ENCODE measurements around the gene ZFP36L2.

Gene ZFP36L2

DNA sequence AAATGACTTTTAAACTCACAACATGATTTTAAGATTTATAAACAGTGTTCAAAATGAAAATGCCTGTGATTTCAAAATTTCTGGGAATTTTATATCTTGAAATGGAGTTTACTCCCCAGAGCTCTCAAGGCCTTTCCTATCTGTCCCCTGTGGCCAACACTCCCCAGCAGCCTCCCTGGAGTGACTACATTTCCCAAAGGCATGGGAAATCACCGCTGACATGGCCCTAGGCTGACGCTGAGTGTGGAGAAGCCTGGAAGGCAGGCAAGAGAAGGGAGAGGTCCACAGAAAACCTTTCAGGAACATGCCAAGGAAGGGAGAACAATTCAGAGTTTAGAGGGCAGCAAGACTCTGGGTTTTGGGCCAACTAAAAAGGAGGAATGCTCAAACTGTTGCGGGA, 20.2 kb upstream of the ZFP36L2 start:
- DNase-seq, result no peak

DNA sequence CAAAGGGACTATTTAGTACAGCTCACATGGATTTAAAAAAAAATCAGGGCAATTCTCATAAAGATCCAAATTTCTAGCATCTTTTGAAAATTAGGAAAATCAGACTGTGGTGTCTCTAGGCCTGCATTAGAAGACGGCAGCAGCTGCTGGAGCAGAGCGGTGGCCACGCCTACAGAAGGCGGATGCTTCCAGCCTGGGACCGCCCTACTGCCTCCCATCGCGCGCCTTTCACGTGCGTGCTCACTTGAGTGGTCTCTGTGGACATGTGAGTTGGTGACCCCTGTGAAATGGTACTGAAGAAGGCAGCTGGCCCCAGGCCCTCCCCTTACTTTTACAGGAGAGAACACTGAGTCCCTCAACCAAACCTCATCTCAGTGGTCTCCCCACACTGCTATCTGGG, 15.2 kb upstream of the ZFP36L2 start:
- DNase-seq, result no peak

DNA sequence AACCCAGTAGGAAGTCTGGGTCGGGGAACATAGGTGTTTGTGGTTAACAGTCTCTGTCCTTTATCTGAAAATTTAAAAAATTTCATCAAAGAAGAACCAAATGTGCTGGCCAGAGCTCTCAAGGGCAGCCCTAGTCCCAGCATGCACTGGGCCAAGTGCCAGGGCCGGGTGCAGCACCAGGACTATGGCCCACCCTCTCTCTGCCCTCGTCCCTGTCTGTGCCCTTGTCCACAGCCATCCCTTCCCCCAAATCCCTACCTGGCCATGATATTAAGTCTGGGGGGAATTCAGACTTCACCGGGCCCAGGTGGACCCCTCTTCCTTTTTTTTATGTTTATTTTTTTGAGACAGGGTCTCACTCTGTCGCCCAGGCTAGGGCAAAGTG, 14.4 kb upstream of the ZFP36L2 start:
- DNase-seq, result no peak

DNA sequence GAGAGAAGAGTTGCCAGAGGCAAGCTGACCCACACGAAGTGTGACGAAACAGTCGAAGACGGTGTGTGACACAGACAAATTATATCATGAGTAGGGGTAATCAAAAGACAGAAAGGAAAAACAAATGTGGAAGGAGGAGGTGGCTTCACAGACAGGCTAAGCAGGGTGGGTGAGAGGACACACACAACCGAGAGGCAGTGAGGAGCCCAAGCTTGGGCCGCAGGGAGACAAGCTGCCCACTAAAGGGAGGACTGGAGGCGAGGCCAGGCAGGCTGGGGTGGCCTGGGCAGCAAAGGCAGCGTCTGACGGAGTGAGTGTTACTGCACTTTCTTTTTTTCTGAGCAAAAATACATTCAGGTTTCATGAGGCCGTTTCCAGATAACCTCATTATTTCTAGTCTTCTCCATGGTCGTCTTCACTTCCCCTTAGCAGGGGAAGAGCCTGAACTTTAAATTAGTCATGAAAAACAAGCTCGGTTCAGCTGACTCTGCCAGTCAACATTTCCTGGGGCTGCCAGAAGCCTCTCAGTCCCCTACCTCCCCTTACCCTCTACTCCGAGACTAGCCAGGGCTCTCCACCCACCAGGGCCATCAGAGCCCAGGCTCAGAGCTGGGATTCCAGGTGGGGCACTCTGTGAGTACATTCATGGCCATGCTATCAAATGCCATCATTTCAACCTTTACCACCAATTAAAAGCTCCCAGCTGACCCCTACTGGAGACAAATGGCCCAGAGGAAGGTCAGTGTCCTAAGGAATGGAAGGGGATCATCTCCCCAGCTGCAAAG, 13.8 kb upstream of the ZFP36L2 start:
- no peak for DNase-seq

DNA sequence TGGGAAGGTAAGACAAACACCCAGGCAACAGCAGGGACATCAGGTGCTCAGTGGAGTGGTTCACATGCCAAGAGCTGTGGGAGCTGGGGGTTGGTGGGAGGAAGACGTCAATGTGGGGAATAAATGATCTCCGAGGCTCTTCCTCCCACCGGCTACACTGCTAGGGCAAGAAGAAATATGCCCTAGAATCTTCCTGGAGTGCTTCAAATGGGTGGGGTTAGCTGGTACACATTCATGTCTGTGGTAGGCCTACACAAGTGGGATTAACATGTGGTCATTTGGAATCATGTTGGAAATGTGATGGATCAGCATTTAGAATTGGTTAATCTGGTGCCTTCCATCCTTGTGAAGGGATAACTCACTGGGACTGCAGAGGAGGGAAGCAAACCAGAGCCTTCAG, 12.4 kb upstream of the ZFP36L2 start:
- DNase-seq, result no peak

DNA sequence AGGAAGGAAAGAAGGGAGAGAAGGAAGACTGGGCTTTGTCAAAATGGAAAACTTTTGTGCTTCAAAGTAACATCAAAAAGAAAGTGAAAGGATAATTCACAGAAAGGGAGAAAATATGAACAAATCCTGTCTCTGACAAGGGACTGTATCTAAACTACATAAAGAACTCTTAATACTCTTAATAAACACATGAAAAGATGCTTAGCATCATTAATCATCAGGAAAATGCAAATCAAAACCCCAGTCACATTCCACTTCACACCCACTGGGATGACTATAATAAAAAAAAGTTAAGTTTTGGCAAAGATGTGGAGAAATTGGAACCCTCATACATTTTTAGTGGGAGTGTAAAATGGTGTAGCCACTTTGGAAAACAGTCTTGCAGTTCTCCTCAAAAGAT, 11.8 kb upstream of the ZFP36L2 start:
- DNase-seq, result no peak

DNA sequence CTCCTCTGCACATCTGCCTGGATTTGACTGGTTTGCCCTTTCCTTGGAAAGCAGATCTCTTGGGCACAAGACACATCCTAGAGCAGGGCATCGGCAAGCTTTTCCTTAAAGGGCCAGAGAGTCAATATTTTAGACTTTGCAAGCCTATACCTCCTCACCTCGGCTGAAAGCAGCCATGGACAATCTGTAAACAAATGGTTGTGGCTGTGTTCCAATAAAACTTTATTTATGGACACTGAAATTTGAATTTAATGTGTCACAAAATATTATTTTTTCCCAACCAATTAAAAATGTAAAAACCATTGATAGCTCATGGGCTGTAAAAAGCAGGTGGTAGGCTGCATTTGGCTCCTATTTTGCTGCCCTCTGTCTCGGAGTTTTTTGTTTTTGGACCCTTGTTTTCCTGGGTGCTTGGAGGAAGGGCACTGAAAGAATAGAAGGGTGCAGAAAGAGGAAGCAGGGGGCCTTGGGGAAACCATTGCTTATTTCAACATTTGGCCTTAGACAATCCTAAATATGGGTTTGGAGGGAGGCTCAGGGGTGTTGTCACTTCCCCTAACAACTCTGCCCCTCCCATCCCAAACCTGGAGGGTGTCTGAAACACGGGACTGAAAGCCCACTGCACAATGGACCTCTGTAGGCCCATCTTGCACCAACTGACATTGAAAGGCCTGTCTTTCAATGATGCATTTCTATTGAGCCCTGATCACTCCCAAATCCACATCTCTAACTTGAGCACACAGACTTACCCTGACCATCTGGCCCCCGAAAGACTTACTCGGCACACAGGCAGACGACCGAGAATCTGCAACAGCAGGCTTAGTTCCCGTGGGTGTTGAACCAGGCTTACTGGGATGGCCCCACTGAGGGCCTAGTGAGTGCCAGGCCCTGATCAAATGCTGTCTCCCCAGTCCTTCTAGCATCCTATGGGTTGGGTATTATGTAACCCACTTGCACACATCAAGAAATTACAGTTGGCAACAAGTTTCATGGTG, 7.1 kb upstream of the ZFP36L2 start:
- no peak for DNase-seq

DNA sequence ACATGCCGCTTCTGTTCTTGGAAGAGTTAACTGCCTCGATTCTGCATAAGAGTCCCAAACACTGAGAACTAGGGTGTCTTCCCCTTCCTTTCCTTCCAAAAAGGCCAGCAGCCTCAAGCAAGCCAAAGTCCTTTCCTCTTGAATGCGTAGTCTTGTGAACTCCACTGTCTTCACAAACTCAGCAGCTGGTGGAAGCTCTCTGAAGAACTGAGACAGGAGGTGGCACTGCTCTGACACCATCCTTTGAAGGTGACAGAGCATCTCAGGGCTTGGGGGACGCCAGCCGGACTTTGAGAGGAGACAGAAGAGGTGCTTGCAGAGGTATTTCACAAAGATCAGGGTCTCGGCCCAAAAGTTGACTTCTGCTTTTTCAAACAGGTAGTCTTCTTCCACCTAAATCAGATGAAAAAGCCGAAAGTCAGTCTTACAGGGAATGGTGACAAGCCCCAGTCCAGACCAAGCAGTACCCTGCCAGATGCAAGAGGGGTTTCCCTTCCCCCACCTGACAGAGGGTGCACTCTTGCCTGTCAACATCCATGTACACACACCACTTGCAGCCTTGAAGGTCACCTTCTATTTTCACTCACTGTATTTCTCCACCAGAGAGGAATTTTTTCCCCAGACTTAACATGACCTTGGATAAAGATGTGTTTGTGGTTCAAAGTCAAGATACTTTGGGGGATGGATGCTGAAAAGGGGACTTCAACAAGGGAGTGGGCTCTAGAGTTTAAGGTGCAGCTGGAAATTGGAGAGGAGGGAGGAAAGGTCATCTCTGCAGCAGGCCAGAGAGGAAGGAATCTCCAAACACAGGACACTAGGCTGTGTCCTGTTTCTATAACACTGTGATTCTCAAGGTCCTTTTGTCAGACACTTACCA, 4.8 kb upstream of the ZFP36L2 start:
- no peak for DNase-seq

DNA sequence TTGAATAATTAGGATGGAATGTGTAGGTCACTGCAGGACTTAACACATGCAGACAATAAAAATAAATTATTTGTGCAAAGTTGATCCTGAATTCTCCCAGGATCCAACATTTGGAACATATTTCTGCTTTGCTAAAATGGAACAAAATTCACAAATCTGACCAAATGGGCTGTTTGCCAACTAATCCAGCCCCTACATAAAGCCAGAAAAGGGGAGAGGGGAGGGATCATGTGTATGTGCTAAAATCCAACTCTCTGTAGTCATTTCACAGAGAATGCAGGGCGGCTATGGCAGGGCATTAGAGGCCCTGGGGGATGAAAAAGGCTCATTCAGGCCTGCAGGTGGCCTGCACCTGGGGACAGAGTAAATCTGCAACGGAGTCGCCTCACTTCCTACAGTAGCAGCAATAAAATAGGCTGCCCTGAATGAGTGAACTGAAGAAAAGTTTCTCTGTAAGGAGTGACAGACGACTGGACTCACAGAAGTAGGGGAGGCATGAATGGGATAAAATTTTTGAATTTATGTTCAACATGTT, 4.0 kb upstream of the ZFP36L2 start:
- DNase-seq, result no peak

DNA sequence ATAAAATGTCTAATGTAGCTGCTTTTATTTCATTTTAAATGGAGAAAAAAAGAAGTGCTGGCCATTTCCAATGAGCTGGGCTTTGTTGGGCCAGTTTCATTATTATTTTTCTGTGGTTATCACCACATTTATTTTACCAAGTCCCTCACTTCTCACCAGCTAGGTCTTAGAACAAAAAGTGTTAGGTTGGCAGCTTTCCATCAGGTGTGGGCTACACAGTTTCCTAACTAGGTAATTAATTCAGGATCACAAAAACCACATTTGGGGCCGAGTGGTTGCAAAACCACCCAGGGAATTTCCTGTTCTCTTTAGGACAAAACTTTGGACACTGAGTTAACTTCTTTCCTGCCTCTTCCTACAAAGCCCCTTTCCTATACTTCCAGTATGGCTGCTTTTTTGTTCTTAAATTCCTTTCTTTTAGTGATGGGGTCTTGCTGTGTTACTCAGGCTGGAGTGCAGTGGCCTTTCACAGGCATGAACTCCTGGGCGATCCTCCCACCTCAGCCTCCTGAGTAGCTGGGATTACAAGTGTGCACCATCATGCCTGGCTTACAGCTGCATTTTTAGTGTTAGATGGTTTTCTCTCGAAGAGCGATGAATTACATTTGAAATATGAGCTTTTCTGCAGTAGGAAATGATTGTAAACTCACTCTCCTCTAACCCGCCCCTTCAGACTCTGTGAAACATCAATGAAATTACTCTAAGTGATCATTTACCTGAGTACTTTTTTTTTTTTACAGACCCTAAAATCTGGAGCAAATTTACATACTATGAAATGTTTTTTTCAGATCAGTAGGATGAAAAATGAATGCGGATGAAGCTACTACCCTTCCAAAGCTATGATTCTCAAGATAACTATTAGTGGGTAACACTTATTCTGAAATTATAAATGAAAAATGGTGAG, 2.6 kb upstream of the ZFP36L2 start:
- DNase-seq, result no peak

DNA sequence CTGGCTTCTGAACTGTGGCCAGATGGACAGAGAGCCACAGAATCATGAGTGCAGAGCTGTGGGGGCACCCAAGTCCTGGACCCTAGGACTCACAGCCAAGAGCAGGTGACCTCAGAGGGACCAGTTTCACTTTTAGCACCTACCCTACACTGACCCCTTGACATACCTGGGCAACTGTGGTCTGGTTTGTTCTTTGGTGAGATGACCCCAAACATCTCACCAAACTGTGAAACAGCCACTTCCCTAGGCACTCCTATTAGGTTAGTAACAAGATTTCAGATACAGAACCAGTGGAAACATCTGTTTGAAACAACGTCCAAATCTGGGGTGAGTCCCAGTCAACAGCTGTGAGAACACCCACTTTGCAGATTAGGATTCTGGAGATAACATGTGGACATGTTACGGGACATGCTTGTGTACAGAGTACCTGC, 1.9 kb upstream of the ZFP36L2 start:
- DNase-seq, result no peak

DNA sequence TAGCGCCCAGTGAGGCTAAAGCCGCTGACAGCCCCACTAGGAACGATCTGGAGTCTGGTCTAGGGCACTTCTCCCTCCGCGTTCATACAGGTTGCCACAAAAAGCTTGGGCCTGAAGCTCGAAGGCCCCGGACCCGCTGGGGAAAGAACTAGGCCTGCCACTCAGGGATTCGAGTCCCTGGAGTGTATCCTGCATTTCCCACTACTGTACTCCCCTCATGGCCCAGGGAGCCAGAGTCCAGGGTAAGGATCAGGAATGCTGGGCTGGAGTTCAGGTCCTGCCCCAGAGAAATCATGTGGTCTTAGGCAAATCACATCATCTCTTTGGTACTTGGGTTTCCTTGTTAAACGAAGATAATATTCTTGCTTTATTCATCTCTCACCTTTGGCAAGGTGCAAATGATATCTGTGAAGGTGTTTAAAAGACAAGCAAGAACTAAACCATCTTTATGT, 1.4 kb upstream of the ZFP36L2 start:
- DNase-seq, result peak in 1 of 2 experiments; percentile 76

DNA sequence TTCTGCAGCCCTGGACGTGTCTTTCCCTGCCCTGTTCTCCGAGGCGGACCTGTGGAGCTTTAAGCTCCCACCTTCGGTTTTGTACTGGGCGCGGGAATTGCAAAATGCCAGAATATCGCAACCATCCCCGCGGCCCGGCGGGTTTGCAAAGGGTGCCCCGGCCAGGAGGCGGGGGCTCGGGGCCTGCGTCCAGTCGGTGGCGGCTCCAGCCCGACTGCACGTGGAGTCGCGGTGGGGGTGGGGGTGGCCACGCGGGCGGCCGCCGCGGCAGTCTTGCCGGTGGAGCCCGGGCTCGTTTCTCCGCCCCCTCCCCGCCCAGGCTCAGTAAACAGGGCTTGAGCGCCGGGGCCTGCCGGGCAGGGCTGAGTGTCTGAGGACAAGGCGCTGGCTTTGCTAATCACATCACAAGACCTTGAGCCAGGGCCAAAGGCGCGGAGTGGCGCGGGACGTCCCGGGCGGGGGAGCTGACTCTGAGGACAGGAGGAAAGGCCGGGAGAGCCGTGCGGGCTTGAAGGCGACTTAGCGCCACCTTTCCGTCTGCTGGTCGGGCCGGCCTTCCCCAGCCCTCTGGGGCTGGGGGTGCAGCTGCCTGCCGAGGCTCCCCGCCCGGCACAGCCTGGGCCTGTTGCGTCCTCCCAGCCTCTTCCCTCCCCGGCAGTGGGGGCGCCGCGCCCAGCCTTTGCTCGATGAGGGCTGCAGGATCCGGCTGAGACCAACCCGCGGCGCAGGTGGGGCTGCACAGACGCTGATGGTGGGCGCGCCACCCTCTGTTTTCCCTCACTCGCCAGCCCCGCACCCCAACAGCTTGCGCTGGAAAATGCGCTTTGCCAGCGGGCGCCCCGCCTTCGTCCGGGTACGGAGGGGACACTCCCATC, 786 bp upstream of the ZFP36L2 start:
- peak; percentile 63 to 73 for DNase-seq

DNA sequence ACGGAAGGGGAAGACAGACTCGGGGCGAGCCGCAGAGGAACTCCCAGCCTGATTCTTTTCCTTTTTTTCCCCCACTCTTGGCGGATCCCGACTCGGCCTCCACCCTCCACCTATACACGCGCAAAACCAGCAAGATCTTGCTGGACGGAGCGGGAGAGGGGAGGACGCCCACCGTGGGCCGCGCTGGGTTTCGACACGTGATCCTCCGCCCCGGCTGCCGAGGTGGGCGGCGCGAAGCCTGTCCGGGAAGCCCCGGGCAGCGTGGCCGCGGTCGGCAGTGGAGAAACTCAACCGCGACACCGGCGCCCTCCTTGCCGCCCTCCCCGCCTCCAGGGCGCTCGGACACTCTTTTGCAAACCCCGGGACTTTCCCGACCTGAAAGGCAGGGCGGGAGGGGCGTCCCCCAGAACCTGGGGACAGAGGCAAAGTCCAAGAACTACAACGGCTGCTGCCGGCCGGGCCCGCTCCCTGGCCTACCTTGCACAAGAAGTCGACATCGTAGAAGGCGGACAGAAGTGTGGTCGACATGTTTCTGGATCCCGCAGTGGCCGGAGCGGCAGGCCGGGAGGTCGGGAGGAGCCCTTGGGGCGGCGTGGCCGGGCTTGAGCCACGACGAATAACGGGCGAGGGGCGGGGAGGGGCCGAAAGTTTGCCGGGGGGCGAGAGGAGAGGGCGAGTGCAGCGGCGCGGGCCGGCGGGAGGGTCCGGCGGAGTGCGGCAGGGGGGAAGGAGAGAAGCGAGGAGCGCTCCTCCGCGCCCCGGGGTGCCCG, 433 bp downstream of the ZFP36L2 start:
- peak in 1 of 2 experiments; percentile 76 for DNase-seq

DNA sequence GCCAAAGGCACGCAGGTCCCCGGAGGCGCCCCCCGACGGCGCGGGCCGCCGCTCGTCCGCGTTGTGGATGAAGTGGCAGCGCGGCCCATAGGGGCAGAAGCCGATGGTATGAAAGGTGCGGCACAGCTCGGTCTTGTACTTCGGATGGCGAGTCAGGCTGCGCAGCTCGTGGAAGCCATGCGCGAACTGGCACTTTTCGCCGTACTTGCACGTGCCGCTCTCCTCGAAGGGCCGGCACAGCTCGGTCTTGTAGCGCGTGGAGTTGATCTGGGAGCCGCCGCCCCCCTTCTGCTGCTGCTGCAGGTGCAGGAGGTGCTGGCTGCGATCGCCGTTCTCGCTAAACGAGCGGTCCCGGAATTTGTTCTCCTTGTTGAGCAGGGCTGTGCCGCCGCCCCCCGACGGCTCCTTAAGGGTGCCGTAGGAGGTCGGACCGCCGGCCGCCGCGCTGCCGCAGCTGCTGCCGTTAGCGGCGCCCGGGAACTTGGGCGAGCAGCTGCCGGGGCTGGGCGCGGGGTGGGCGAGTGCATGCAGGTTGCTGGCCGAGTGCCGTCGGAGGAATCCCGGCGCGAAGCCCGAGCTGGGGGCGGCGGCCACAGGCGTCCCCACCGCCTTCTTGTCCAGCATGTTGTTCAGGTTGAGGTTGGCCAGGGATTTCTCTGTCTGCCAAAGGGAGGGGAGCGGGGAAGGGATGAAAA, 1.2 kb downstream of the ZFP36L2 start:
- peak in 1 of 2 experiments; percentile 42 for DNase-seq

DNA sequence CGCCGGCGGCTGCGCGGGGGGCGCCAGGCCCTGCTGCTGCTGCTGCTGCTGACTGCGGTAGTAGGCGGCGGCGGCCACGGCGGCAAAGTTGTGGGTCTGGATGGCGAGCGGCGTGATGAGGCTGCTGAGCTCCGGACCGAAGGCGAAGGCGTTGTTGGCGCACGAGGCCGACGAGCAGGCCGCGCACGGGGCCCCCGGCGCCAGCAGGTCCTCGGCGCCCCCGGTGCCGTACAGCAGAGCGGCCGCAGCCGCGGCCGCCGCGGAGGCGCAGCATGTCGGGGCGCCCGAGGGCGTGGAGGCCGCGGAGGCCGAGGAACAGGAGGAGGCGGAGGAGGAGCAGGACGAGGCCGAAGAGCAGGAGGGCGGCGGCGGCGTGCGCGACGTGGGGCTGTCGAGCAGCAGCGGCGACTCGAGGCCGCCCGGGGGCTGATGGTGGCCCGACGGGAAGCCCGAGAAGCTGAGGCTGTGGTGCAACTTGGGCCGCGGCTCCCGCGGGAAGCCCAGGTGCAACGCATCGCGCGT, 1.8 kb downstream of the ZFP36L2 start:
- DNase-seq, result no peak

DNA sequence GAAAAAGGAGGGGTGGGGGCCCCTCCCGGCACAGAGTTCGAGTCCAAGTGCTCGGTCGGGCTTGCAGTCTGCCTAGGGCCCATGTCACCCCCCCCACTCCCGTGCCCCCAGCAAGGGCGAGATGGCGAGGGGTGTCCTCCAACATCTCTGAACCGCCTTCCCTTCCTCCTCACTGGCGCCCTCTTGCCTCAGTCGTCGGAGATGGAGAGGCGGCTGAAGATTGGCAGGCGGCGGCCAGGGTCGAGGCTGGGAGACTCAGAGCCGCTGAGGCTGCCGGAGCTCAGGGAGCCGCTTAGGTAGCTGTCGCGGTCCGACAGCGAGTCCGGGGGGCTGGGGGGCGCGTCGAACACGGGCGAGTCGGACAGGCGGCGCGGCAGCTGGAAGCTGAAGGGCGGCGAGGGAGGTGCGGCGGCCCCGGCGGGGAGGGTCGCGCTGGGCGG, 2.3 kb downstream of the ZFP36L2 start:
- DNase-seq, result peak; percentile 25 to 68

DNA sequence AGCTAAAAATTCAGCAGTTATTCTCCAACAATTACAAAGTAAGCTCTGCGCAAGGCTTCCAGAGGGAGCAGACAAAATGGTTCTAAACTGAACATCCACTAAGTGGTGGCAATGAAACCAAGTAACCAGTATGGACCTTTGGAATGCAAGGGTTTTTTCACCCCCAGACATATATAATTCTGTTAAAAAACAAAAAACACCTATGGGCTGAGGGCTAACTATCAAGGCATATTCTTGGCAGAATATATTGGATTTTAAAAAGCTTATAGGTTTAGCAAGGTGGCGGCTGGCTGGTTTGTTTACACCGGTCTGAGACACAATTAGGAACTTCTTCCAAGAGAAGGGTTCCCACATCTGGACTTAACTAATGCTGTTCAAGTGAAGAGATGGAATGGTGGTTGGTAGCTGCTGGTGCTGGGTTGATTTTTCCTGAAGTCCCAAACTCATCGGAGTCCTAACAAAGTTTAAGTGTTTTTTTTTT, 2.8 kb downstream of the ZFP36L2 start:
- peak in 1 of 2 experiments; percentile 34 for DNase-seq
